Tibial artery (tissue), 4 donors: Measurements from ENCODE around the gene PAH.
"Not testable (repeated sequence)": the region's sequence is repeated elsewhere in the genome, so short reads cannot be mapped to it uniquely, and the experiment has no call there.

Source experiments
- DNase-seq, 2 donors: peaks; one replicate each; pipeline ENCODE4 v3.0.0-alpha.2; 2019
- H3K27ac ChIP-seq, 2 donors: fragments of 200-600 bp; sonication (generic) in 1 of 2; 1 replicate in 1 of 2; 2 replicates in 1 of 2; pipeline ENCODE4 v1.5.1; 2018 to 2019; ENCODE audit warnings: mild to moderate bottlenecking in 1 of 2
- H3K27me3 ChIP-seq, 2 donors: fragments of 200-600 bp; sonication (generic) in 1 of 2; one replicate each; pipeline versions ENCODE4 v1.5.1 to v1.6.0; 2016 to 2019
- H3K36me3 ChIP-seq, 3 donors: fragments of 200-600 bp; sonication (generic) in 2 of 3; one replicate each; pipeline ENCODE4 v1.5.1; 2016 to 2019; ENCODE audit warnings: mild to moderate bottlenecking in 2 of 3
- H3K4me1 ChIP-seq, 4 donors: fragments of 200-600 bp; sonication (generic) in 2 of 4; 1 replicate in 3 of 4; 2 replicates in 1 of 4; pipeline ENCODE4 v1.5.1; 2016 to 2019
- H3K4me3 ChIP-seq, 2 donors: fragments of 200-600 bp; sonication (generic) in 1 of 2; 1 replicate in 1 of 2; 2 replicates in 1 of 2; pipeline ENCODE4 v1.5.1; 2018 to 2019; ENCODE audit warnings: mild to moderate bottlenecking in 2 of 2
- H3K9me3 ChIP-seq, 3 donors: fragments of 200-600 bp; sonication (generic) in 1 of 3; one replicate each; pipeline ENCODE4 v1.5.1; 2016 to 2019
- CTCF ChIP-seq, 2 experiments: fragments of 200-600 bp in 1 of 2; fragments of 450-650 bp in 1 of 2; IDR thresholded peaks; one replicate each; pipeline ENCODE4 v1.5.1; 2017 to 2019; ENCODE audit warnings: antibody characterized with exemption in 2 of 2, mild to moderate bottlenecking in 1 of 2, moderate library complexity in 1 of 2
- intact Hi-C: fragments of 100-400 bp; cut with DNase I; formaldehyde crosslinking; loops from one replicate; pipeline ENCODE4 v1.15.0; 2023; ENCODE audit warnings: low total_unique reads

The PAH gene

DNA sequence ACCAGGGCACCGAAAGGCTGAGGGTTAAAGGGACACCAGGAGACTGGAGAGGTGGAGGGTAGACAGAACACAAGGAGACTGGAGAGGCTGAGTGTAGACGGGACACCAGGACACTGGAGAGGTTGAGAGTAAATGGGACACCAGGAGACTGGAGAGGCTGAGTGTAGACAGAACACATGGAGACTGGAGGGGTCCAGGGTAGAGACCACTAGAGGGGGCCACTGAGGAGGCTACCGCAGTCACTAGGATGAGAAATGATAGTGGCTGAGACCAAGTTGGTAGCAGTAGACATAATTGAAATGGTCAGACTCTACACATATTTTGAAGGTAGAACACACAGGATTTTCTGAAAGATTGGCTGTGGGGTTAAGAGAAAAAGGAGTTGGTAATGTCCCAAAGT lies 68.2 kb downstream of the PAH start:
- no peaks in the 10 kb centered on the region for H3K36me3 ChIP-seq
- DNase-seq = no peak
- TF ChIP-seq CTCF (IDR thresholded peaks at IDR 0.05) = no peak
- H3K27me3 ChIP-seq = no peaks in the 10 kb centered on the region
- H3K4me3 ChIP-seq = no peak overlapping the region
- H3K9me3 ChIP-seq = no peaks in the 10 kb centered on the region
- intact Hi-C loops = no loop called here
- no peak overlapping the region for H3K27ac ChIP-seq
- H3K4me1 ChIP-seq = no peaks in the 10 kb centered on the region

GRCh38 chr12:102847131-102847530 lies 69.9 kb downstream of the PAH start:
- intact Hi-C loops = no loop called here
- H3K36me3 ChIP-seq = no peaks in the 10 kb centered on the region
- TF ChIP-seq CTCF (IDR thresholded peaks at IDR 0.05) = no peak
- no peaks in the 10 kb centered on the region for H3K4me1 ChIP-seq
- H3K9me3 ChIP-seq = no peaks in the 10 kb centered on the region
- no peak overlapping the region for H3K27ac ChIP-seq
- no peaks in the 10 kb centered on the region for H3K27me3 ChIP-seq
- no peak for DNase-seq
- H3K4me3 ChIP-seq = no peak overlapping the region

DNA sequence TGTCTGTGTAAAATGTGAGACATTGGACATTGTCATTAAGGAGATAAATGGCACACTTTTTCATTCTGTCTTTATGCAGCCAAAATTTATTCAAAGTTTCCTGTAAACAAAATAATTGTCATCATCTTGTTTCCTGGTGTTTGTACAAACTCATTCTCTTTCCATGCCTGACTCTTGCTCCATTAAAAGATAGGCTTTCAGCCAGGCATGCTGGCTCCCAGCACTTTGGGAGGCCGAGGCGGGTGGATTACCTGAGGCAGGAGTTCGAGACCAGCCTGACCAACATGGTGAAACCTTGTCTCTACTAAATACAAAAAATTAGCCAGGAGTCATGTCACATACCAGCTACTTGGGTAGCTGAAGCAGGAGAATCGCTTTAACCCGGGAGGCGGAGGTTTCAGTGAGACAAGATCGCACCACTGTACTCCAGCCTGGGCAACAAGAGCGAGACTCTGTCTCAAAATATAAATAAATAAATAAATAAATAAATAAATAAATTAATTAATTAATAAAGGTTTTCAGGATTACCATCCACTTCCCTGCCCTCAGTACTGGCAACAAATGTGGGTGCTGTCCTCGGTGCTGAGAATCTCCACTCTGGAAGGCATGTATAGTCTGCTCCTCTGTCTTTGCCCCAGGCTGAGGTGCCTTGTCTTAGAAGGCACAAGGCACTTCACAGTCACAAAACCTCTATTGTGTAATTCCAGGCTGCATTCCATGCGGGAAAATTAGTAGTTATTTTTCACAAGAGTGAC lies 83.2 kb downstream of the PAH start:
- H3K36me3 ChIP-seq = no peaks in the 10 kb centered on the region
- no peak overlapping the region for H3K4me3 ChIP-seq
- H3K4me1 ChIP-seq = no peaks in the 10 kb centered on the region
- intact Hi-C loops = no loop called here
- no peaks in the 10 kb centered on the region for H3K27me3 ChIP-seq
- DNase-seq = no peak
- peaks cover 0 to 3% (median 0%) of the 10 kb centered on the region in 3 donors for H3K9me3 ChIP-seq
- no peak for TF ChIP-seq CTCF (IDR thresholded peaks at IDR 0.05)
- H3K27ac ChIP-seq = no peak overlapping the region

DNA sequence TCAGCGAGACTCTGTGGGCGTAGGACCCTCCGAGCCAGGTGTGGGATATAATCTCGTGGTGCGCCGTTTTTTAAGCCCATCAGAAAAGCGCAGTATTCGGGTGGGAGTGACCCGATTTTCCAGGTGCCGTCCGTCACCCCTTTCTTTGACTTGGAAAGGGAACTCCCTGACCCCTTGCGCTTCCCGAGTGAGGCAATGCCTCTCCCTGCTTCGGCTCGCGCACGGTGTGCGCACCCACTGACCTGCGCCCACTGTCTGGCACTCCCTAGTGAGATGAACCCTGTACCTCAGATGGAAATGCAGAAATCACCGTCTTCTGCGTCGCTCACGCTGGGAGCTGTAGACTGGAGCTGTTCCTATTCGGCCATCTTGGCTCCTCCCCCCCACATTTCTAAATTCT lies 84.2 kb downstream of the PAH start:
- H3K27ac ChIP-seq, H3K27me3 ChIP-seq, H3K4me3 ChIP-seq, H3K9me3 ChIP-seq, DNase-seq, H3K36me3 ChIP-seq, H3K4me1 ChIP-seq, intact Hi-C loops: not testable (repeated sequence)

DNA sequence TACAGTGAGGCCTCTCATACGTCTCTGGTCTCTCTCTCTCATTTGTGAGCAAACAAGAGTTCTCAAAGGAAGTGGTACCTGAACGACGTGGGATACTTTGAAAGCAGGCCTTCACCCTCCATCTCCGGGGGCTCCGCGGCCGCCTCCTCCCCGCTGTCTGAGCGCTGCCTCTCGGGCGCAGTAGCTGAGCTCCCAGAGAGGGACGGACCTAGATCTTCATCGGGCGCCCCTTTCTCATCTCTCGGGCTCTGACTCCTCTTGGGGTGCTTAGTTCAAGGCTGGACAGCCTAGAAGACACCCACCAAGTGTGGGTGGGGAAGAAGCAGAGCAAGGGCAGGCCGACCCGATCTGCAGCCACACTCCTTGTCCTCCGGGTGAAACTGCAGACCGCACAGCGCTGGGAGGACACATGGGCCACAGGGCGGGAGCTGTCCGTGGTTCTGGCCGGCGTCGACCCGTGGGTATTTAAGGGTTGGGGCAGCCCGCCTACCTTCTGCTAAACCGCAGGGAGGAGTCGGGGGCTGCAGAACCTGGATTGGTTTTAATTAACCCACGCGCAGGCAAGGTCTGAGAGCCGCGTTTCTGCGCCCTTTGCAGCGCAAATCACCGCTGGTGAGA lies 92.7 kb downstream of the PAH start:
- intact Hi-C loops = no loop called here
- no peak for TF ChIP-seq CTCF (IDR thresholded peaks at IDR 0.05)

DNA sequence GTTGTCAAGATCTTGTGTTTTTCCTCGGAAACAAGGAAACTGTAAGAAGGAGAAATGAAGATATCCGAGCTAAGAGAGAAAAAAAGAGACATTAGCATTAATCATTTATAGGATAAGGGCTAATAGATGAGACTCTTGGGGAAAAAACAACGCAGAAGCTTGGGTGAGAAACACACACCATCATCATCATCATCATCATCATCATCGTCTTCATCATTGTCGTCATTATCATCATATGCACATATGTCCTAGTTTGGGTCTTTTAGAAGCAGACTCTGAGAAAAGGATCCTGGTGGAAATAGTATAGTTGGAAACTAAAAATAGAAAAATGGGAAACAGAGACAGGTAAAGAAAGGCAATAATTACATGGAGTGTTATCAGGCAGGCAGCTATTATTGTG lies 95.9 kb downstream of the PAH start:
- Histone ChIP-seq H3K27ac (no peak overlapping the region), H3K4me1 (peaks cover 0 to 3% (median 0%) of the 10 kb centered on the region in 4 donors), H3K4me3 (no peak overlapping the region), H3K9me3 (no peaks in the 10 kb centered on the region), H3K36me3 (no peaks in the 10 kb centered on the region), H3K27me3 (peaks cover 0 to 13% of the 10 kb centered on the region in 2 donors)
- intact Hi-C loops = no loop called here
- no peak for TF ChIP-seq CTCF (IDR thresholded peaks at IDR 0.05)
- no peak for DNase-seq

More for the DNA sequence above, 92.7 kb downstream of the PAH start:
- H3K27ac ChIP-seq = no peak overlapping the region
- H3K4me1 ChIP-seq = peaks cover 0 to 3% (median 0%) of the 10 kb centered on the region in 4 donors
- H3K27me3 ChIP-seq = peaks cover 0 to 13% of the 10 kb centered on the region in 2 donors
- no peaks in the 10 kb centered on the region for H3K36me3 ChIP-seq
- peak in 1 of 2 donors; percentile 42 for DNase-seq
- H3K4me3 ChIP-seq = no peak overlapping the region
- no peaks in the 10 kb centered on the region for H3K9me3 ChIP-seq
